ENCODE data around the gene GRIK4.

- no peak for TF ChIP-seq CTCF (IDR thresholded peaks at IDR 0.05; ENCODE audit: low read length)
- no peak for TF ChIP-seq EZH2 (IDR thresholded peaks at IDR 0.05; ENCODE audit: borderline replicate concordance, low read length)
These were observed 21.3 kb downstream of the GRIK4 start for GRCh38 chr11:120532832-120533196.

Measured in OCI-LY1 (cell line).